Prostate gland (tissue), 2 donors: ENCODE data around the gene RUNX3. TPM values are rescaled to one million over a fixed set of nuclear protein-coding genes. Genes with fewer than 3 reads are reported as not detected.

Experiments used
- DNase-seq: peaks from one replicate; pipeline ENCODE4 v3.0.0-alpha.2; 2019; ENCODE audit warnings: low spot score
- H3K27ac ChIP-seq, 2 donors: fragments of 200-600 bp; sonication (generic); 2 replicates each; pipeline ENCODE4 v1.5.1; 2017 to 2019
- H3K27me3 ChIP-seq: fragments of 200-600 bp; sonication (generic); replicated peaks from 2 replicates; pipeline ENCODE4 v1.5.1; 2019; ENCODE audit not compliant: insufficient read depth
- H3K36me3 ChIP-seq, 2 donors: fragments of 200-600 bp; sonication (generic); 1 replicate in 1 of 2; 2 replicates in 1 of 2; pipeline versions ENCODE4 v1.5.1 to v1.8.1; 2017 to 2019
- H3K4me1 ChIP-seq: fragments of 200-600 bp; sonication (generic); replicated peaks from 2 replicates; pipeline ENCODE4 v1.5.1; 2019
- H3K4me3 ChIP-seq, 2 donors: fragments of 200-600 bp; sonication (generic); 2 replicates each; pipeline ENCODE4 v1.5.1; 2017 to 2019
- H3K9me3 ChIP-seq: fragments of 200-600 bp; sonication (generic); 2 replicates; pipeline ENCODE4 v1.5.1; 2017
- CTCF ChIP-seq, 4 experiments: fragments of 200-600 bp in 2 of 4; fragments of 450-650 bp in 2 of 4; sonication (generic) in 2 of 4; IDR thresholded peaks; 1 replicate in 3 of 4; 2 replicates in 1 of 4; pipeline ENCODE4 v1.5.1; 2016 to 2019; ENCODE audit warnings: antibody characterized with exemption in 4 of 4, mild to moderate bottlenecking in 2 of 4, moderate library complexity in 2 of 4
- POLR2A ChIP-seq: fragments of 450-650 bp; IDR thresholded peaks from one replicate; pipeline ENCODE4 v1.6.1; 2016; ENCODE audit warnings: antibody characterized with exemption, mild to moderate bottlenecking
- POLR2AphosphoS5 ChIP-seq: sonication (generic); formaldehyde crosslinking; IDR thresholded peaks from one replicate; pipeline ENCODE4 v1.6.1; 2017; ENCODE audit warnings: antibody characterized with exemption
- WGBS: methylation state at CpG from one replicate; pipeline ENCODE4 v1.1.5; 2018; 5-methylcytosine and 5-hydroxymethylcytosine counted together
- intact Hi-C: fragments of 100-400 bp; cut with DNase I; formaldehyde crosslinking; loops from one replicate; pipeline ENCODE4 v1.14.2; 2022
- total RNA-seq, 2 donors: library from RNA; depleted of rRNA; stranded (reverse); fragments of >200 nt; gene quantifications; one replicate each; pipeline ENCODE4 v1.1.0, GENCODE V29; 2016

The RUNX3 gene
- total RNA-seq, 2 donors from 2014 or later = 2.5 to 3.4 TPM

DNA sequence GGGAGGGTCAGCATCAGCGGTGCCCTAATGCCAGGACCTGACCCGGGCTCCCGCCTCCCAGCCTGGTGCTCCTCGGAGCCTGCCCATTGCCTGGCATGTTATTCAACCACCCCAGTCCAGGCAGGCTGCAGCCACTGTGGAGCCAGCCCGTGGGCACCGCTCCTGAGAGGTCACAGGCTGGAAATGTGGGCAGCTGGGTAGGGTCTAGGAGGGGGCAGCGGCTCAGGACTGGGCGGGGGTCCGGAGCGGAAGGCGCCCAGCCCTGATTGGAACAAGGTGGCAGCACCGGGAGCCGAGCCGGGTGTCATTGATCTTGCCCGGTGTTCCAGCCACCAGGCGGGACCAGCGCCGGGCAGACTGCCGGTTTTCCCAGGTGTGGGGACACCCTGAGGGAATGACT is 12.7 kb upstream of the RUNX3 start:
- DNase-seq = no peak
- WGBS = 53% methylated on average over 19 of the region's 19 CpGs
- no peaks in the 10 kb centered on the region for H3K27me3 ChIP-seq
- H3K4me1 ChIP-seq = no peaks in the 10 kb centered on the region
- no peaks in the 10 kb centered on the region for H3K36me3 ChIP-seq
- H3K9me3 ChIP-seq = no peaks in the 10 kb centered on the region
- H3K4me3 ChIP-seq = no peak overlapping the region
- intact Hi-C loops = no loop called here
- TF ChIP-seq POLR2A = no peak
- no peak for TF ChIP-seq CTCF (IDR thresholded peaks at IDR 0.05)
- no peak for TF ChIP-seq POLR2AphosphoS5
- H3K27ac ChIP-seq = no peak overlapping the region

DNA sequence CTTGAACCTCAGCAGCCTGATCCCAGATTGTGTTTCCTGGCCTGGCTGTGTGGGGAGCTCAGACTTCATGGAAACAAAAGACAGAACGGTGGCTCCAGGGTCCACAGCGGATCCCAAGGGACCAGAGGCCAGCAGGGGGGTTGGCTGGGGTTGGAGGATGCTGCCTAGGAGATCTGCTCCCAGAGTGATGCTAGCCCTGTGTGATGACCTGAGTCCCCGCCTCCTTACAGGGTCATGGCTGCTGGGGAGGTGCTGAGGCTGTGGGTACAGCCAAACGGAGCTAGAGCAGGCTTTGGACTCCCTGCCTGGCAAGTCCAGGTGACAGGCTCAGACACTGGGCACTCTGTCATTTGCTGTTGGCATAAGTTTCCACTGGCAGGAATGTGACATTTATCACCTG is 11.5 kb upstream of the RUNX3 start:
- H3K27me3 ChIP-seq = no peaks in the 10 kb centered on the region
- no peaks in the 10 kb centered on the region for H3K4me1 ChIP-seq
- intact Hi-C loops = no loop called here
- no peak overlapping the region for H3K4me3 ChIP-seq
- 72% methylated on average over 4 of the region's 4 CpGs for WGBS
- no peaks in the 10 kb centered on the region for H3K9me3 ChIP-seq
- no peak overlapping the region for H3K27ac ChIP-seq
- TF ChIP-seq POLR2A = no peak
- H3K36me3 ChIP-seq = no peaks in the 10 kb centered on the region
- DNase-seq = no peak

DNA sequence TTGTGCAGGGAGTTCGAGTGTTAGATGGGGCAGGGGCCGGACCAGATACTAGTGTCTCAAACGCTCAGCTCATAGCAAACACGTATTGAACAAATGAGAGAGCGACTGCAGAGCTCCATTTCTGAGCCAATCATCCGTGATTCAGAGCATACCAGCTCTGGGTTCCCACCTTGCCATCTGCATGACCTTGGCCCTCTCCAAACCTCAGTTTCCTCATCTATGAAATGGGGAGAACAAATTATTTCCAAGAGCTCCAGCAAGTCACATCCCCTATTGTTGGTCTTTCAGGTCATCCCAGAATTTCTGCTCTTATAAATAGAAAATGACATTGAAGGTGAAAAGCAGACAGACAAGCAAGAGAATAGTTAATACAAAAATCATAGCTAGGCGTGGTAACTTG is 10.2 kb upstream of the RUNX3 start:
- Histone ChIP-seq H3K36me3 (no peaks in the 10 kb centered on the region), H3K27ac (no peak overlapping the region), H3K4me1 (no peaks in the 10 kb centered on the region), H3K27me3 (no peaks in the 10 kb centered on the region), H3K4me3 (no peak overlapping the region), H3K9me3 (no peaks in the 10 kb centered on the region)
- no peak for TF ChIP-seq POLR2AphosphoS5
- TF ChIP-seq POLR2A = no peak
- no peak for TF ChIP-seq CTCF (IDR thresholded peaks at IDR 0.05)
- DNase-seq = no peak
- intact Hi-C loops = no loop called here
- 91% methylated on average over 7 of the region's 7 CpGs for WGBS

DNA sequence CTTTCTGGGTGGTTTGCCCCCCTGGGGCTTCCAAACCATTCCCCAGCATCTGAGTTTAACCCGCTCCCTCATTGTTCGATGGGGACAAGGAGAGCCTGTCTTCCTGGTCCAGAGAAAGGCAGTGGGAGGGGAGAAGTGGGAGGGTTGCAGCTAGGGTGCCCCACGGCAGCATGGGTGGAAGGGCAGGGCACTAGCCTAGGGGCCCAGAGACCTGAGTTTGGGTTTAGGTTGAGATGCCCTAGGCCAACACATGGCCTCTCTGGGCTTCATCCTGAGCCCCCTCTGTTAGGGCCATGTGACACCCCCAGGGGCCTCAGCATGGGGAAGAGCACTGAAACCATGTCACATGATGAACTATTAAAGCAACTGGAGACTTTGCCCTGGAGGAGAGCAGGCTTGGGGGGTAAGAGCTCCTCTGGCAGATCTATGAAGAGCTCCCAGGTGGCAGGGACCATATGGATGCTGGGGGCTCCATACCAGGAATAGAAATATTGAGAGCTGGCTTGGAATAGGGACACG is 9.7 kb upstream of the RUNX3 start:
- H3K36me3 ChIP-seq = no peaks in the 10 kb centered on the region
- H3K27ac ChIP-seq = no peak overlapping the region
- no peaks in the 10 kb centered on the region for H3K4me1 ChIP-seq
- no peak overlapping the region for H3K4me3 ChIP-seq
- no peaks in the 10 kb centered on the region for H3K9me3 ChIP-seq
- TF ChIP-seq POLR2AphosphoS5 = no peak
- intact Hi-C loops = no loop called here
- peaks cover 2% of the 10 kb centered on the region for H3K27me3 ChIP-seq
- 81% methylated on average over 4 of the region's 4 CpGs for WGBS
- no peak for DNase-seq

DNA sequence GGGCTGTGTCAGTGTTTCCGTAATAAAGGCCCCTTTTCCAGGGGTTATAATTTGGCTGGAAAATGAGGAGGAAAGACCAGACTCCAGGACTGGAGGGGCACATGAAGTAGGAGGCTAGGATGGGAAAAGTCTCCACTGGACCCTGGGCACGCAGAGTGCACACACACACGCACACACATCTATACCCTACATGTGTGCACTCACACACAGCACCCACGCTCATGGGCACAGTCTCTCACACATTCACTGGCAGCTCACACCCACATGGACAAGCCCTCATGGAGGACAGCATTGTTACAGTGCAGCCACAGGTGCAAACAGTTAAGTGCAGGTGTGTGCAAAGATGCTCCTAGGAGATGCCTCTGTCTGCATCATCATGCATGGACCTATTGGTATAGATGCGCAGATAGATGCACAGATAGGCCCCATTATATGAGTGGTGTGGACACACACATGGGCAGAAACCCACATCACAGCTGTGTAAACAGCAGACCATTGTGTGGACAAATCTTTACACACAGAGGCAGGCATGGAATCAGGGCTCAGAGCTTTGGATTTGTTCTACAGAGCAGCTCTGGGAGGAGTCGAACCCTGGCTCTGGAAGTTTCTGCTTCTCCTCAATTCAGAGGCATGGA is 9.1 kb upstream of the RUNX3 start:
- H3K4me3 ChIP-seq = no peak overlapping the region
- 88% methylated on average over 6 of the region's 6 CpGs for WGBS

GRCh38 chr1:24938276-24938675 is 8.2 kb upstream of the RUNX3 start:
- TF ChIP-seq CTCF (IDR thresholded peaks at IDR 0.05) (no peak), POLR2A (no peak), POLR2AphosphoS5 (no peak)
- peaks cover 4% of the 10 kb centered on the region for H3K27me3 ChIP-seq
- no peak for DNase-seq
- no peaks in the 10 kb centered on the region for H3K9me3 ChIP-seq
- H3K4me3 ChIP-seq = no peak overlapping the region
- H3K36me3 ChIP-seq = no peaks in the 10 kb centered on the region
- H3K4me1 ChIP-seq = no peaks in the 10 kb centered on the region
- H3K27ac ChIP-seq = no peak overlapping the region
- intact Hi-C loops = no loop called here
- 97% methylated on average over 7 of the region's 7 CpGs for WGBS

More for the DNA sequence above, 9.1 kb upstream of the RUNX3 start:
- intact Hi-C loops = no loop called here
- Histone ChIP-seq H3K36me3 (no peaks in the 10 kb centered on the region), H3K27me3 (peaks cover 2% of the 10 kb centered on the region), H3K9me3 (no peaks in the 10 kb centered on the region), H3K4me1 (no peaks in the 10 kb centered on the region), H3K27ac (no peak overlapping the region)
- no peak for DNase-seq
- TF ChIP-seq POLR2A (no peak), POLR2AphosphoS5 (no peak)
